GM19452 (cell line): ENCODE results near the gene ITGA6.

Experiments used
- ATAC-seq: cut with Tn5 transposase; IDR thresholded peaks from one replicate; pipeline ENCODE4 v1.9.1; 2021; ENCODE audit not compliant: unreplicated experiment

Gene ITGA6

DNA sequence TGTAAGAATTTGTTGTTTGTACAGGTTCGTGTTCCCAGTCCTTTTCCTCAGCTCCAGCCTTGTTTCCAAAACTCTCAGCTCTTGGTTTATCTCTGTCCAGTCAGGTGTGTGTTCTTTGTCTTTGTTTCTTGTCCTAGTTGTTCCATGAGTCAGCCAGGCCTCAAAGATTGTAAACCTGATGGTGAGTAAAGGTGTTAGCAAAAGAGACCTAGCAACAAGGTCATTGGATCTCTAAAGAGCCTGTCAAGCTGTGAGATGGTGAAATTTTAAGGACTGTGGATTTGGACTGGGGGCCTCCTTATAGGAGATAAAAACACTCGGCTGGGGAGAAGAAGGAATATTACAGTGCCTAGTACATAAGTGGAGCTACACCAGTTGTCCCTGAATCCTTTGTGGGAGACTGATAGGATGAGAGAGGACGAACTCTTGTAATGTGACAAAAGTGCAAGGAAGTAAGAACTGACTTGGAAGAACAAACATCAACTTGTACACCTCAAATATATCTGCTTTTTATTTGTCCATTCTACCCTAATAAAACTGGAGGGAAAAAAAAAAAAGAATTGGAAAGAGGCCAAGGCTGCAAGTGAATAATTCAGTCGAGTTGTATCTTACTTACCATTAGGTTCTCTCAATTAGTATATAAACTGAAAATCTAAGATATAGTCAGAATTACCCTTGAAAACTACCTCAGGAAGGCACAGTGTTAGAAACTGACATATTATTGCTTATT lies 37.2 kb downstream of the ITGA6 start:
- no peak for ATAC-seq

GRCh38 chr2:172465417-172466334 lies 38.3 kb downstream of the ITGA6 start:
- ATAC-seq: no peak

GRCh38 chr2:172467382-172467781 lies 40.0 kb downstream of the ITGA6 start:
- ATAC-seq: no peak

- no peak for ATAC-seq
Measured at GRCh38 chr2:172470958-172471922, 43.9 kb downstream of the ITGA6 start.

DNA sequence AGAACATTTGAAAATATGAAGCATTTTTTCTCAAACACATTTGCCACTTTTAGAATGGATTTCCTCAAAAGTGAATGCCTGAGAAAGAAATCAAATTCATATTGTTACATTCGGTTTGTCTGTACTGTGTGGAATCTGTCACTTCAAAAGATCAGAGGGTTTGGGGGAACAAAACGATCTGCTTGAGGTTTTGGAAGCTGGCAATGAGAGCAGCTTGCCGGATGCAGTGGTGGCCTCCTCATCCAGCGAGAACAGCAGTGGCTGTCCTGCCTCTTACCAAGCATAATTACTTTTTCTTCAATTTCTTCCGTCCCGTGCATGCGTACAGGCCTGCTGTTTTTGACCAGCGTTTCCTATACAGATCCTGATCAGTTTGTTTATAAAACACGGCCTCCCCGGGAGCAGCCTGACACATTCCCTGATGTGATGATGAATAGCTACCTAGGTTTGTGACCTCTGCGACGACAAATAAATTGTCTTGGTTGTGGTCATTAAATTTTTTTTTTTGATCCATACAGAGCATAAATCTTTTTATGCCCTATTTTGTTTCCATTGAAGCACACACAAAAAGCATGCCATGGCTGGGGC lies 45.2 kb downstream of the ITGA6 start:
- ATAC-seq: no peak

GRCh38 chr2:172473167-172473566 lies 45.8 kb downstream of the ITGA6 start:
- no peak for ATAC-seq

DNA sequence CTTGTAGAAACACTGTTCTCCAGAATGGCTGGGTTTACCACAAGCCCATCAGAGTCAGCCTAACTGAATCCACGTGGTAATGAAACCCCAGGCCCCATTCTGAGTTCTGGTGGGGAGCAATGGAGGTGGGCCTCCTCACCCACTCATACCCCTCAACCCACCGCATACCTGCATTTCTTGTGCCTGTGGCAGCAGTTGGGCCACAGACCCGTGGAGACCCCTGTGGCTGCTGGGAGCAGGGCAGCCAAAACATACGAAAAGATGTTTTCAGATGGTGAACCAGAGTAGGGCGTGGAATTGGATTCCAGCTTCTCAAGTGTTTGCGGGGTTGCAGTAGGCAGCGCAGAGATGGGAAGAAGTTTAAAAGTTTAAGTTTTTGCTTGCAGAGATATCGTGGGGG lies 51.0 kb downstream of the ITGA6 start:
- ATAC-seq: no peak

GRCh38 chr2:172480301-172481218 lies 53.2 kb downstream of the ITGA6 start:
- ATAC-seq: no peak

- ATAC-seq: no peak
Measured at GRCh38 chr2:172481507-172482262, 54.3 kb downstream of the ITGA6 start.

DNA sequence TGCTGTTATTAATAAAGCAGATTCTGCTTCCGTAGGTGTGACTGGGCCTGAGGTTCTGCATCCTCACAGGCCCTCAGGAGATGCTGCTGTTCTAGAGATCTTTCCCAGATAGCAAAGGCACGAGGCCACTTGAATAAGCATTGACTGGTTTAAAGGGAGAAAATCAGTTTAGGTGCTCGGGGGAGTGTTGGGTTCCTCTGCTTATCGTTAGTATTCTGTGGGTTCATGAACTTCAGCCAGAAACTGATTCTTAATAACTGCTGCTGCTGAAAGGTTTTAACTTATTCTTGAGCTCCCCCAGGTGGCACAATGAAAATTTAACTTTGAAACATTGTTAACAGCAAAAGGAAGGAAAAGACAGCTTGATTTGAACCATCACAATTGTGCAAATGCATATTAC lies 56.9 kb downstream of the ITGA6 start:
- ATAC-seq: no peak

GRCh38 chr2:172484706-172485105 lies 57.3 kb downstream of the ITGA6 start:
- no peak for ATAC-seq

GRCh38 chr2:172488556-172488955 lies 61.2 kb downstream of the ITGA6 start:
- ATAC-seq: no peak

- no peak for ATAC-seq
Measured at GRCh38 chr2:172489681-172490080, 62.3 kb downstream of the ITGA6 start.

DNA sequence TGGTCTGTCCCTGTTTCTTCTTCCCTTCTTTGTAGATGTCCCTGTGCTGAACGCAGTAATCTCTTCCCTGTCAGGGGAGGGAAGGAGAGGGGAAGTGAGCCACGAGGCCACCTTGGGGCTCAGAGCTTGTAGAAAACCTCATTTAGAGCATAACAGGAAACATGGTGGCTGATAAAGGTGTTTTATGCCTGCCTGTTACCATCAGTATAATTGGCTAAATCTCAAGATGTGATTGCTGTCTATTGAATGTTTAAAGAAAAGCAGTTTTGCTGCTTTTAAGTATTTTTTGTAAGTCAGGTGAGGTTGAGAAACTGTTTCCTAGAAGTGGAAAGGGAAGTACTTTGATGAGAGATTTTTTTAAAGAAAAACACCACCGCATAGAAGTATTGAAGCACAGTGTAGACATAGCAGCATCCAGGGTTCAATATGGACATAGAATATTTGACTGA lies 68.8 kb downstream of the ITGA6 start:
- ATAC-seq: no peak

GRCh38 chr2:172507199-172507598 lies 79.8 kb downstream of the ITGA6 start:
- ATAC-seq: no peak

GRCh38 chr2:172510088-172510487 lies 82.7 kb downstream of the ITGA6 start:
- no peak for ATAC-seq

DNA sequence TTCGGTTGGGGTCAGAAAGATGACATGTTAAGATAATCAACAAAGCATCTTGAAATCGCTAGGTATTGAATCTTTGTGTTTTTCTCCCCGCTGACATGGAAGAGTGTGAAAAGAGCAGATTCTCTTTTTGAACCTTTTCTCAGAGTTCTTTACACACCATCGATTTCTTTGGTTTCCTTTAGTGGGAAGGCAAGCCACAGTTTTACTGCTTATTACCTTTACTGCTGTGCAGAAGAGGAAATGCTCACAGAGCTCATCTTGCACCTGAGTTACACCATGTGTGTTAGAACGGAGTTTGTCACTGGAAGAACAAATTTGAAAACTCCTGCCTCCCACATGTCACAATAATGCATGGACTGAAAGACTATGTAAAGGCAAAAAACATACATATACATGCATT lies 83.2 kb downstream of the ITGA6 start:
- ATAC-seq: no peak

DNA sequence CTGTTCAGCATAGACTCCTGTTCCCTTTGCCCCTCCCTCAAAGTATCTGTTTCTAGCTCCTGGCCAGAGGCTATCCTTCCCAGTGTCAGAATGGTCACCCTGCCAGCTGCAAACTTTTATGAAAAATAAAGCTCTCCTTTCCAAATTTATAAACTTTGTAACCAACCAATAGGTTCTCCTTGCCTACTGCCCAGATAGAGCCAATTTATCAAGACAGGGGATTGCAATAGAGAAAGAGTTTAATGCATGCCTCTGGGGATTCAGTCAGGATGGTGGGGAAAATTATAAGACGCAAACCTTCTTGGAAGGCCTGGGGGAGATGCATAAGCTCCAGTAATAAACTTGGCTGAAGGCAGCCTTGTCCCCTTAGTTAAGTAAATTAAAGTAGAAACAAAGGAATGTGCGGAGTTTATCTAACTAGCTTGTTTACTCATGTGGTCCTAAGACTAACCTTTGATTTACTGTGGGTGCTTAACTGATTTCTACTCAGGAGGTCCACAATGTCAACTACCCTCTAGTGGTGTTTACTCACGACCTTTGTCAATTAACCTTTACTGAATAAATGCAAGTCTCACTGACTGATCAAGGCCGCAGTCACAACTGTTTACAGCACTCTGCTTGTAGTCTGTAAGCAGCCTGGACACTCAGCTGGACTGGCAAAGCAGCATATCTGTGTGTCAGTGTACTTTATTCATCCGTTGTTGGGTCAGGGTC lies 85.6 kb downstream of the ITGA6 start:
- no peak for ATAC-seq
